Erythroblast (primary cell): Measurements from ENCODE around the gene FAM114A1.

Source experiments
- GATA1 ChIP-seq: IDR thresholded peaks from 2 replicates; pipeline ENCODE4 v1.6.1; 2011; ENCODE audit warnings: low read depth, mild to moderate bottlenecking, control low read depth, low read length, moderate library complexity
- POLR2A ChIP-seq: IDR thresholded peaks from 2 replicates; pipeline ENCODE4 v1.6.1; 2011; ENCODE audit warnings: mild to moderate bottlenecking, low read length

GRCh38 chr4:38950159-38950558 is 82.6 kb downstream of the FAM114A1 start:
- TF ChIP-seq POLR2A (no peak), GATA1 (no peak)
